Mesenteric fat pad (tissue), 1 donor: ENCODE results near the gene PRMT3. TPM values are rescaled to one million over a fixed set of nuclear protein-coding genes. Genes with fewer than 3 reads are reported as not detected.
"Not testable (repeated sequence)": the region's sequence is repeated elsewhere in the genome, so short reads cannot be mapped to it uniquely, and the experiment has no call there.

Experiments
- DNase-seq: peaks from one replicate; pipeline ENCODE4 v3.0.0-alpha.2; 2020; ENCODE audit warnings: low spot score
- total RNA-seq: library from RNA; stranded (reverse); fragmentation: NEBNext Ultra II Directional; extraction: Animal tissue kit (Norgen Biotek cat#: 25700); gene quantifications from one replicate; pipeline ENCODE4 v1.2.1, GENCODE V29; 2021
- donor health status: DM: yes; HTN: yes; CAD: no.

The PRMT3 gene
- total RNA-seq, 1 donor from 2014 or later: 13.5 TPM

DNA sequence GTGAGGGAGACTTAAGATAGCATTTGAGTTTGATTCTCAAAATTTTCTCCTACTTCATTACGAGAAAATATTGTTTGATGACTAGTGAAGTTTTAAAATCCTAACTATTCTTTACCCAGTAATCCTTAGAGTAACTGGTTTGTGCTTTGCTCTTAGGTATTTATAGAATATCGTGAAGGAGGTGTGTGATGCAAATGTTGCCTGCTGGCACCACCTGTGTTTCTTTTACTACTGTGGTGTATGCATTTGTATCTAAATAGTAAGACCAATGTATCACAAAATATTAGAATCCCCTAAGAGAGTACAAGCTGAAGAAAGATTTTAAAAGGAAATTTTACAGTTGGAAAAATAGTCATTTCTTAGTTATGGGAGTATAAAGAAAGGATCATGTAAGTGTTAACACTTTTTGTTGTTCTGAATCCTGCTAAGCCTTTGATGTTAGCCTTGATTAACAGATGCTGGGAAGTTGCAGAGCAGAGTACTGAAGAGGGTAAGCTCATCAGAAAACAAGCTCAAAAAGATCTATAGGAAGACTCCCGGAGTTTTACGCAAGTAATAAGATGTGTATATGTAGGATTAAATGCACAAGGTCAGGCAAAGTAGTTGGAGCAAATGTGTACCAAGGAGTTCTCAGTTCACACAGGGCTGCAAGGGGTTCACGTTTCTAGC, 109.7 kb downstream of the PRMT3 start:
- DNase-seq: no peak

DNA sequence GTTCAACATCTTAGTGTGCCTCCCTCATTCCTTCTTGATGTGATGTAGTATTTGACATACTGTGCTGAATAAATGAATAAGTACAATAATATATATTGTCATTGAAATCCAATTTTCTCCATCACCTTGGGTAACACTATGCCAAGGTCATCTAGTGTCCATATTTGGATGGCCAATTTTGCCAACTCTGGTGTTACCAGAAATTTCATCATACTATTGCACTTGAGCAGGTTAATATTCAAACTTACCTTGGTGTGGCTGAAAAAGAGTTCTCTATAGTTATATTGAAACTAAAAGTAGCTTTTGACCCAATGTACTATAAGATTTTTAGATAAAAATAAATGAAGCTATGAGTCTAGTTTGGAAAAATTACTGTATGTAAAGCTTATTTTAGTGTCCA, 113.7 kb downstream of the PRMT3 start:
- no peak for DNase-seq

DNA sequence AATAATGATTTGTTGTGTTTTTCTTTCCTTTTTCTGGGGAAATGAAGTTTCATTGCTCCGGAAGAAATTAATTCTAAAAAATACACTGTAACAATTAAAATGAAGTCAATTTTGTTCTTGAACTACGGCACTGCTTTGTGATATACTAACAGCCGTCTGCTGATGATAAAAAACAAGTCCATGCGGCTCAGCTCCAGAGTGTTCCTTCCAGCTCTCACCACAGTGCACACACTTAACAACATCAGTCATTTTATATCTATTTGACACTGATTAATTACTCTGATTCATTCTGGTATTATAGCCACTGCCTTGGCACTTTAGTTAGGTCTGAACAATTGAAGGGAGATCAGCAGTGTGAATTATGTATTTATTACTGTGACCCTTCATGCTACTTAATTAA, 114.5 kb downstream of the PRMT3 start:
- no peak for DNase-seq

- DNase-seq: no peak
Measured at GRCh38 chr11:20511982-20512381, 124.5 kb downstream of the PRMT3 start.

DNA sequence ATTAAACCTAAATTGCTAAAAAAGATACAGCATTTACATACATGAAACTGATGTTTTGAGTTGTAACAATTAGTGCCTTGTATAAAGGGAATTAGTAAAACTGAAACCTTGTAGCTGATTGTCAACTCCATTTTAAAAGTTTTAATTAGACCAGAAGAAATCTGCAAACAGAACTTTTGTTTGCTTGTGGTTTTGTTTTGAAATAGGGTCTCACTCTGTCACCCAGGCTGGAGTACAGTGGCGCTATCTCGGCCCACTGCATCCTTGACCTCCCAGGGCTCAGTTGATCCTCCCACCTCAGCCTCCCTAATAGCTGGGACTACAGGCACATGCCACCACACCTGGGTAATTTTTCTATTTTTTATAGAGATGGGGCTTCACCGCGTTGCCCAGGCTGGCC, 125.4 kb downstream of the PRMT3 start:
- DNase-seq: no peak

- DNase-seq: no peak
Measured at GRCh38 chr11:20518323-20518834, 130.9 kb downstream of the PRMT3 start.

DNA sequence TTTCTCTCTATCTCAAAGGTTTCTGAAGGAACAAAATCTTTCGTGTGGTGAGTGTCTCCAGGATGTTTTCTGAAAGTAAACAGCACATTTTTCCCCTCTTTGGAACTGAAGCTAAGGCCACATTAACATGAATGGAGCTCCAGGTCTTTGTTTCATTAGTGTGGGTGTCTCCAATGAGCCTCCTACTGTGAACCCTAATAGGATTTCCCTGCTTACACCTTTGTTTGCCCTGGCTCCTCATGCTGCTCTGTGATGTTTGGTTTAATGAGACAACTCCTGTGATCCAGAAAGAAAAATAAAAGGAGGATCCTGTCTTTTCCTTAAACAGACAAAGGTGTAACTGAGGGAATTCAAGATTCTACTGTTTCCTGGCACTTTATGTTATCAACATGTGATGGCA, 135.0 kb downstream of the PRMT3 start:
- no peak for DNase-seq

DNA sequence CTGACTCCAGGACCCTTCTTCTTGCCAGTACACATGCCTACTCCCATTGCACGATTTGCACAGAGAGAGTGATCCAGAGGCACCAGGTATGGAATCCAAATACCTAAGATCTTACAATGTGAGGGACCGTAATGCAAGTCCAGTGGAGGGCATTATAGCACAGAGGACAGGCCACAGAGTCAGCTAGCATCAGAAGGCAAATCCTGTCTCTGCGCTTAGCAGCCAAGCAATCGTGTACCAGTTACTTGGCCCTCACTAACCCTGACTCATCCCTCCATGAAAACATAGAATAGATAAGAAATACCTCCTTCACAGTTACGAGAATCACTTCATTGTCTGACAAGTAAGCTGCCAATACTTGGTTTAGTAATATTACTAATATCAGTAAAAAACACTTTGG, 142.2 kb downstream of the PRMT3 start:
- no peak for DNase-seq

GRCh38 chr11:20530942-20531703, 143.6 kb downstream of the PRMT3 start:
- DNase-seq: no peak

DNA sequence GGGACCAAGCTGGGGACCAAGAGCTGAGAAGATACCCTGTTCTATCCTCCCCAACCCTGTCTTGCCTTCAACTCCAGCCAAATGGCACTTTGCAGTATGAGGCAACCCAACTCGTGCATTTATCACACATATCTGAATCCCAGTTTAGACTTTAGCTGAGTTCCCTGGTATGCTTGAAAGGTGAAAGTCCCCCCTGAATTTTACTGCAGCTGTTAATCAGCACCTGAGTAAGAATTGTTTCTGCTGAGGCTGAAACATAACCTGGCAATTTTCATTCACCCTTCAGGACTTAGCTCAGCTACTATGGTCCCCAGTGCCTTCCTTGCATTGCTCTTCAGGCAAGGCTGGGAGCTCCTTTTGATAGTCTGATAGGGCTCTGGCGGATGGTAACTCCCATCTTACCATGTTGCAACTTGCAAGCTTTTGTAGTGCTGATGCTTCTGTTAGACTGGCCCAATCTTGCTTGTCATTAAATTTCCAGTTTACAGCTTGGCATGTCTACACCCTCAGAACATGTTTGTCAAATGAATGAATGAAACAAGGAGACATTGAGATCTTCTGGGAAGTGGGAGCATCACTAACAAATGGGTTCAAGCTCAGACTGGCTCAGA, 147.9 kb downstream of the PRMT3 start:
- DNase-seq: no peak

DNA sequence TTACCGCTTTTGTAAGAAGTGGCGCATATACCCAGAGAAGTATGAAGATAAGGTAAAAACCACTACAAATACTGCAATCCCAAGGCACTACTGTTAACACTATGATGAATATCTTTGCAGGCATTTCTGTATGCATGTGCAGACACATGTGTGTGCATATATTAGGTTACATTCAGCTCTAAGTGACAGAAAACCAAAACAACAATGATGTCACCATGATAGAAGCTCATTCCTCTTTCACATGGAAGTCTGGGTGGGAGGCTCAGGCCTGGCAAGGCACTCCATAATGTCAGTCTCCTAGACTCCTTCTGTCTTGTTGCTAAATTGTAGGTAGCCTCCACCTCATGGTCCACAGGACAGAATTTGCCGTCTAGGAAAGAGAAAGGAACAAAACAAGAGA, 148.8 kb downstream of the PRMT3 start:
- no peak for DNase-seq

- no peak for DNase-seq
Measured at GRCh38 chr11:20536784-20537183, 149.3 kb downstream of the PRMT3 start.

DNA sequence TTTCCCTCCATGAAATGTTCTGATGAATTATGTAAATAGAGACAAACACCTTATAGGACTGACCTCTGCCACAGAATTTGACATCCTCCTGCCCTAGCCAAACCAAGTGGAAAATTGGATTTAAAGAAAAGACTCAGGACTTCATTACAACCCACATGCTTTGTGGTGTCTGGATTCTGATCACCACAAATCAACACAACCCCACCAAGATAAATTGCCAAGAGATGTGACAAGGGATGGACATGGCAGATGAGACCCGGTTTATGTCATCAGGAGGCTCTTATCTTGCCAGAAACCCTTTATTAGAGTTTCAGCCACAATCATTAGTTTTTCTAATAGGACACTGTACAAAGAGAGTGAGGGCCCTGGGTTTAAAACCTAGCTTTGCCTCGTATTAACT, 154.0 kb downstream of the PRMT3 start:
- no peak for DNase-seq

DNA sequence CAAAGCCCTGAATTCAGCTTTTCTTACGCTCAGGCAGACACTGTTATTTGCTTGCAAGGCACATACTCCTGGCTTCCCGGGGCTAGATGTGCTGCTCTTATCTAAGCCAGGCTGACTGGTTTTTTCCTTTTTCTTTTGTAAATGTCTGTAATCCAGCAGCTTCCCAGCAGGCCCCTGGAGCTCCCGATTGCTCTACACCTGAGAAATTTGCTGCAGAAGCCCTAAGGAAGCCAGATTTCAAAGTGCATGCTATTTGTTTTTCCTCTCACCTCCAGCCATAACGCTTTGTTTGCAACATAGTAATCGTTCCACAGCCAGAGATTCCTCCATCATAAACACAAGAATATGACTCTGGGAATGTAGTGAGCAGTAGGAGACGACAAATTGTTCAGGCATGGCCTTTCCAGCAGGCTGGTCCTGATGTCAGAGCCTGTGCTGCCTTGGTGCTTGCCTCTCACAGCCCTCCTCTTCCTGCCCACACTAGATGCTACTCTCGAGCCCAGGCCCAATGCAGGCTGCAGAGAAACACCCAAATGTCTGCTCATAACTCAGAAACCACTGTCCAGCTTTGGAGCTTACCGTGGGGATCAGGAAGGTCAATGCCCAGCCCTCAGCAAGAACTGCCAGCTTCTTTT, 157.2 kb downstream of the PRMT3 start:
- DNase-seq: no peak

DNA sequence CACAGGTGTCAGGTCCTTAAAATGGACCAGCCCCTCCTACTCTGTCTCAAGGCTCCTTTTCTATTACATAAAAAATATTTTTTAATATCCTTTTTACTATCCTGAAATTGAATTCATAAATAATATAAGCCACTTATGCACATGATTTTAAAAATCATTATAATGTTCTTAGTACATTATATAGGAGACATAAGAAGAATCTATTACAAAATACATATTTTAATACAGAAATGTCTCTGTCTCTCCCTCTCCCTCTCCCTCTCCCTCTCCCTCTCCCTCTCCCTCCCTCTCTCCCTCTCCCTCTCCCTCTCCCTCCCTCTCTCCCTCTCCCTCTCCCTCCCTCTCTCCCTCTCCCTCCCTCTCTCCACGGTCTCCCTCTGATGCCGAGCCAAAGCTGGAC, 159.9 kb downstream of the PRMT3 start:
- DNase-seq: no peak

DNA sequence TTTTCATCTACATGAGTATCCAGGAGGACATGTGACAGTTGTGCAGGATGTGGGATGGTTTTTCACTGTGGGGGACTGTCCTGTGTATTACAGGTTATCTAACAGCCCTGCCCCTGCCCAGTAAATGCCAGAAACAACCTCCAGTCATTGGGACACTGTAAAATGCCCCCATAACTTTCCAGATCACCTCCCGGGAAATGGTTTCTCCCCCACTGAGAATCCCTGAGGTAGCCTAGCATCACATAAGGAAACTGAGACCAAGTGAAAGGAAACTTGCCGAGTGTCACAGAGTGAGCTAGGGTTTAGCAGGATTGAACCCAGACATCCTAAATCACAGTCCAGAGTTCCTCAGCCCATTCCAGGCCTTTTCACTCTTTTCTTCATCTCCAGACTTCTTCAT, 163.6 kb downstream of the PRMT3 start:
- no peak for DNase-seq

DNA sequence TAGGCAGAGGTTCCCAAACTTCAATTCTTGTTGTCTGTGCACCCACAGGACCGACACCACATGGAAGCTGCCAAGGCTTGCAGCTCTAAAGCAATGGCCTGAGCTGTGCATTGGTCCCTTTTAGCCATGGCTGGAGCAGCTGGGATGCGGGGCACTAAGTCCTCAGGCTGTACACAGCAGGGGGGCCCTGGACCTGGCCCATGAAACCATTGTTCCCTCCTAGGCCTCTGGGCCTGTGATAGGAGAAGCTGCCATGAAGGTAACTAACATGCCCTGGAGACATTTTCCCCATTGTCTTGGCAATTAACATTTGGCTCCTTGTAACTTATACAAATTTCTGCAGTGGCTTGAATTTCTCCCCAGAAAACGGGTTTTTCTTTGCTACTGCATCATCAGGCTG, 168.3 kb downstream of the PRMT3 start:
- DNase-seq: no peak

DNA sequence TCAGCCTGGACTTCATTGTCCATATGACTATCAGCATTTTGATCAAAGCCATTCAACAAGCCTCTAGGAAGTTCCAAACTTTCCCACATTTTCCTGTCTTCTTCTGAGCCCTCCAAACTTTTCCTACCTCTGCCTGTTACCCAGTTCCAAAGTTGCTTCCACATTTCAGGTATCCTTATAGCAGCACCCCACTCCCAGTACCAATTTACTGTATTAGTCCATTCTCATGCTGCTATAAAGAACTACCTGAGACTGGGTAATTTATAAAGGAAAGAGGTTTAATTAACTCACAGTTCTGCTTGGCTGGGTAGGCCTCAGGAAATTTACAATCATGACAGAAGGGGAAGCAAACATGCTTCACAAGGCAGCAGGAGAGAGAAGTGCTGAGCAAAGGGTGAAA, 168.9 kb downstream of the PRMT3 start:
- not testable (repeated sequence) for DNase-seq

DNA sequence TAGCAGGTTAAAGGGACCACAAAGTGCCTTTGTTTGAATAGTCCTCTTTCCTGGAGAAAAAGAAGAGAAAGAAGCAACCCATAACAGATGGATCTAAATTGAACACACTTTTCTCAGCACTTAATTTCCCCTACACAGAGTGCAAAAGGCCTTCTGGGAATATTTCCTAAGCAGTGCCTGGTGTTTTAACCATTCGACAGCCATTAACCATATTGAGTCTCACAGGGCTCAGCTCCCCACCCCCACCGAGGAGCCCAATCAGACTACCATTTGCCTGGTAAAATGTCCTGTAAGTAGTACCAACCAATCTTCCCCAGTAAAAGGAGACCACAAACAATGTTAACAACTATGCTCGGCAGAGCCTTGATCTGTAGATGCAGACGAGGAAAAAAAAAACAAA, 171.2 kb downstream of the PRMT3 start:
- DNase-seq: no peak
